Measurements from ENCODE around the gene BMPR2. TPM values are rescaled to one million over a fixed set of nuclear protein-coding genes. Genes with fewer than 3 reads are reported as not detected.
"Not testable (repeated sequence)": the region's sequence is repeated elsewhere in the genome, so short reads cannot be mapped to it uniquely, and the experiment has no call there.

BMPR2 gene
- total RNA-seq, 4 donors from 2014 or later = 54.8 to 76.7 (median 67.7) TPM

- Histone ChIP-seq H3K9me3 (no peaks in the 10 kb centered on the region), H3K27me3 (no peaks in the 10 kb centered on the region), H3K27ac (replicated peaks in 1 of 4) (no peak overlapping the region), H3K36me3 (no peaks in the 10 kb centered on the region), H3K4me3 (no peak overlapping the region), H3K4me1 (peaks cover 21 to 57% (median 45%) of the 10 kb centered on the region in 4 donors)
- intact Hi-C loops (cut with DNase I) = loop anchor here (5.0 kb wide), 1 partner anchor 44 kb away; no protein-coding TSS in a partner anchor
- no peak for DNase-seq (ENCODE audit: extremely low spot score)
- WGBS = 85% methylated on average over 8 of the region's 8 CpGs
- no peak for TF ChIP-seq POLR2A (IDR thresholded peaks at IDR 0.05; ENCODE audit: low read depth)
- no peak for TF ChIP-seq EP300 (IDR thresholded peaks at IDR 0.05)
- TF ChIP-seq POLR2AphosphoS5 (IDR thresholded peaks at IDR 0.05) = no peak
- no peak for TF ChIP-seq CTCF (IDR thresholded peaks at IDR 0.05)
Observed at GRCh38 chr2:202426751-202427150, 50.6 kb downstream of the BMPR2 start.

- no peak for DNase-seq (ENCODE audit: extremely low spot score)
- peak overlapping the region; percentile 72 to 87 (median 76) for H3K27ac ChIP-seq (replicated peaks in 1 of 4)
- no peaks in the 10 kb centered on the region for H3K36me3 ChIP-seq
- TF ChIP-seq EP300 (IDR thresholded peaks at IDR 0.05) = peak; percentile 94
- peak in 1 of 2 donors; percentile 65 for TF ChIP-seq POLR2AphosphoS5 (IDR thresholded peaks at IDR 0.05)
- no peak for TF ChIP-seq POLR2A (IDR thresholded peaks at IDR 0.05; ENCODE audit: low read depth)
- no peak overlapping the region for H3K4me3 ChIP-seq
- no peaks in the 10 kb centered on the region for H3K9me3 ChIP-seq
- intact Hi-C loops (cut with DNase I) = loop anchor here (5.0 kb wide), 1 partner anchor 47 kb away; no protein-coding TSS in a partner anchor
- no peaks in the 10 kb centered on the region for H3K27me3 ChIP-seq
- H3K4me1 ChIP-seq = peaks cover 23 to 63% (median 55%) of the 10 kb centered on the region in 4 donors
- WGBS = 62% methylated on average over 6 of the region's 6 CpGs
Observed at GRCh38 chr2:202429164-202429980, 53.2 kb downstream of the BMPR2 start.

- H3K36me3 ChIP-seq = no peaks in the 10 kb centered on the region
- intact Hi-C loops (cut with DNase I) = no loop called here
- DNase-seq (ENCODE audit: extremely low spot score) = no peak
- 89% methylated on average over 2 of the region's 2 CpGs for WGBS
- H3K27ac ChIP-seq (replicated peaks in 1 of 4) = no peak overlapping the region
- no peak overlapping the region for H3K4me3 ChIP-seq
- no peaks in the 10 kb centered on the region for H3K27me3 ChIP-seq
- H3K4me1 ChIP-seq = peaks cover 43 to 81% (median 72%) of the 10 kb centered on the region in 4 donors
- no peak for TF ChIP-seq POLR2AphosphoS5 (IDR thresholded peaks at IDR 0.05)
- TF ChIP-seq EP300 (IDR thresholded peaks at IDR 0.05) = no peak
- TF ChIP-seq CTCF (IDR thresholded peaks at IDR 0.05) = no peak
- TF ChIP-seq POLR2A (IDR thresholded peaks at IDR 0.05; ENCODE audit: low read depth) = no peak
- no peaks in the 10 kb centered on the region for H3K9me3 ChIP-seq
Observed at GRCh38 chr2:202432776-202433175, 56.6 kb downstream of the BMPR2 start.

- intact Hi-C loops (cut with DNase I) = no loop called here
- no peak overlapping the region for H3K4me3 ChIP-seq
- TF ChIP-seq POLR2AphosphoS5 (IDR thresholded peaks at IDR 0.05) (no peak), EP300 (IDR thresholded peaks at IDR 0.05) (no peak), POLR2A (IDR thresholded peaks at IDR 0.05; ENCODE audit: low read depth) (no peak), CTCF (IDR thresholded peaks at IDR 0.05) (no peak)
- no peaks in the 10 kb centered on the region for H3K36me3 ChIP-seq
- no peak for DNase-seq (ENCODE audit: extremely low spot score)
- 87% methylated on average over 1 of the region's 1 CpG for WGBS
- H3K9me3 ChIP-seq = no peaks in the 10 kb centered on the region
- no peaks in the 10 kb centered on the region for H3K27me3 ChIP-seq
- no peak overlapping the region for H3K27ac ChIP-seq (replicated peaks in 1 of 4)
- H3K4me1 ChIP-seq = peaks cover 32 to 64% (median 58%) of the 10 kb centered on the region in 4 donors
Observed at GRCh38 chr2:202434472-202434871, 58.3 kb downstream of the BMPR2 start.

- no peak for DNase-seq (ENCODE audit: extremely low spot score)
- intact Hi-C loops (cut with DNase I) = loop anchor here (5.0 kb wide), 1 partner anchor 59 kb away; the partner anchor contains the start of gene BMPR2
- Histone ChIP-seq H3K4me3 (no peak overlapping the region), H3K36me3 (no peaks in the 10 kb centered on the region), H3K4me1 (peaks cover 31 to 48% (median 41%) of the 10 kb centered on the region in 4 donors), H3K27ac (replicated peaks in 1 of 4) (peak overlapping the region; percentile 5 to 56 (median 52)), H3K9me3 (no peaks in the 10 kb centered on the region), H3K27me3 (no peaks in the 10 kb centered on the region)
- no peak for TF ChIP-seq POLR2AphosphoS5 (IDR thresholded peaks at IDR 0.05)
- WGBS = 29% methylated on average over 3 of the region's 3 CpGs
Observed at GRCh38 chr2:202436626-202437025, 60.5 kb downstream of the BMPR2 start.

- intact Hi-C loops (cut with DNase I); DNase-seq (ENCODE audit: extremely low spot score); H3K9me3 ChIP-seq; H3K36me3 ChIP-seq; H3K4me3 ChIP-seq; H3K27me3 ChIP-seq; H3K27ac ChIP-seq (replicated peaks in 1 of 4): not testable (repeated sequence)
- 97% methylated on average over 13 of the region's 24 CpGs for WGBS
- H3K4me1 ChIP-seq = peaks cover 16 to 24% (median 21%) of the 10 kb centered on the region in 4 donors
Observed at GRCh38 chr2:202440117-202440516, 64.0 kb downstream of the BMPR2 start.

All from esophagus muscularis mucosa (tissue), 4 donors.